22Rv1 (cell line): ENCODE results near the gene CACHD1.

ENCODE experiments used
- ZFX ChIP-seq: fragments of 450-650 bp; IDR thresholded peaks from 2 replicates; pipeline ENCODE4 v1.6.1; 2017; ENCODE audit warnings: antibody characterized with exemption, borderline replicate concordance
- TF ChIP-seq, protein P1 (sequence below): fragments of 450-650 bp; IDR thresholded peaks from 2 replicates; pipeline ENCODE4 v1.5.1; 2017; ENCODE audit warnings: mild to moderate bottlenecking

DNA sequence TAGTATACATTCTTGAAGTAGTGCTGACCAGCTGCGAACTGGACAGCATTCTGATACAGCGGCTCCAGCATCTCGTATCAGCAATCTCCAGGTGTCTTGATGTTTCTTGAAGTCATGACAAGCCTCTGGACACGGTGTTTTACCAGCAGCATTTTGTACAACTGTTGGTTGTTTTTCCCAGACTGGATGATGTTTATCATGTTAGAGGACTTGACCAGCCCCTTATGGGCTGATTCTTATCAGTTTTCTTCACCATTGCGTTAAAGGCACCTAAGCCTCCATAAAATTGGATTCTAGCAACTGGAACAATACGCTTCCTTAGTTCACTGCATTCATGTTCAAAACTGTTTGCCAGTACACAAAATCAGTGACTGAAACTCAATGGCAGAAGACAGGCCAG lies 29.1 kb downstream of the CACHD1 start:
- TF ChIP-seq, protein P1, sequence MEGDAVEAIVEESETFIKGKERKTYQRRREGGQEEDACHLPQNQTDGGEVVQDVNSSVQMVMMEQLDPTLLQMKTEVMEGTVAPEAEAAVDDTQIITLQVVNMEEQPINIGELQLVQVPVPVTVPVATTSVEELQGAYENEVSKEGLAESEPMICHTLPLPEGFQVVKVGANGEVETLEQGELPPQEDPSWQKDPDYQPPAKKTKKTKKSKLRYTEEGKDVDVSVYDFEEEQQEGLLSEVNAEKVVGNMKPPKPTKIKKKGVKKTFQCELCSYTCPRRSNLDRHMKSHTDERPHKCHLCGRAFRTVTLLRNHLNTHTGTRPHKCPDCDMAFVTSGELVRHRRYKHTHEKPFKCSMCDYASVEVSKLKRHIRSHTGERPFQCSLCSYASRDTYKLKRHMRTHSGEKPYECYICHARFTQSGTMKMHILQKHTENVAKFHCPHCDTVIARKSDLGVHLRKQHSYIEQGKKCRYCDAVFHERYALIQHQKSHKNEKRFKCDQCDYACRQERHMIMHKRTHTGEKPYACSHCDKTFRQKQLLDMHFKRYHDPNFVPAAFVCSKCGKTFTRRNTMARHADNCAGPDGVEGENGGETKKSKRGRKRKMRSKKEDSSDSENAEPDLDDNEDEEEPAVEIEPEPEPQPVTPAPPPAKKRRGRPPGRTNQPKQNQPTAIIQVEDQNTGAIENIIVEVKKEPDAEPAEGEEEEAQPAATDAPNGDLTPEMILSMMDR: no peak
- TF ChIP-seq ZFX: no peak
